GM21786 (cell line): Measurements from ENCODE around the gene ZNF277.

ENCODE experiments used
- ATAC-seq: cut with Tn5 transposase; IDR thresholded peaks from one replicate; pipeline ENCODE4 v1.9.1; 2021; ENCODE audit not compliant: unreplicated experiment

Gene ZNF277, protein sequence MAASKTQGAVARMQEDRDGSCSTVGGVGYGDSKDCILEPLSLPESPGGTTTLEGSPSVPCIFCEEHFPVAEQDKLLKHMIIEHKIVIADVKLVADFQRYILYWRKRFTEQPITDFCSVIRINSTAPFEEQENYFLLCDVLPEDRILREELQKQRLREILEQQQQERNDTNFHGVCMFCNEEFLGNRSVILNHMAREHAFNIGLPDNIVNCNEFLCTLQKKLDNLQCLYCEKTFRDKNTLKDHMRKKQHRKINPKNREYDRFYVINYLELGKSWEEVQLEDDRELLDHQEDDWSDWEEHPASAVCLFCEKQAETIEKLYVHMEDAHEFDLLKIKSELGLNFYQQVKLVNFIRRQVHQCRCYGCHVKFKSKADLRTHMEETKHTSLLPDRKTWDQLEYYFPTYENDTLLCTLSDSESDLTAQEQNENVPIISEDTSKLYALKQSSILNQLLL

GRCh38 chr7:112206238-112206990, at the start of gene ZNF277, which contains the start of gene DOCK4:
TSS of gene ZNF277 (plus strand) at chr7:112206695. CDS start at chr7:112206717, 22 bp downstream.
TSS of gene DOCK4 (minus strand) at chr7:112206399. CDS start at chr7:112206138, 261 bp downstream.
- peak; percentile 93 for ATAC-seq

- no peak for ATAC-seq
These were observed 49.4 kb upstream of the ZNF277 start for GRCh38 chr7:112157072-112157471.

DNA sequence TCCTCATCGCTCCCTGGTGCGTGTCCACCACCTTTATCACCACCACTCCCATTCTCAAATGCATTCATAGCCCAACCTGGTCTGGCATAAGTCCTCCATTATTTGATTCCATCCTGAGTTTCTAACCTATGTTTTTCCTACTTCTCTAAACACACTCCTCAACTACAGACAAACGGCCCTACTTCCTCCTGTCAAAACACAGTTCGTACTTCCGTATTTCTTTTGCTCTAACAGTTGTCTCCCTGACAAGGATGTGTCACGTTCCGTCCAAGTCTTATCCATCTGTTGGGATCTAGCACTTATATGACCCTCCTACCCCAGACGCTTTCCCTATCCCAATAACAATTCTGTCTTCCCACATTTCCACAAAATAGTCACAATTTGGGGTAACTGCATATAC, 47.1 kb upstream of the ZNF277 start:
- ATAC-seq, result no peak

- no peak for ATAC-seq
These were observed 46.2 kb upstream of the ZNF277 start for GRCh38 chr7:112160130-112160770.

GRCh38 chr7:112160771-112161150, 45.7 kb upstream of the ZNF277 start:
- no peak for ATAC-seq

- ATAC-seq, result no peak
These were observed 45.0 kb upstream of the ZNF277 start for GRCh38 chr7:112161253-112162141.

DNA sequence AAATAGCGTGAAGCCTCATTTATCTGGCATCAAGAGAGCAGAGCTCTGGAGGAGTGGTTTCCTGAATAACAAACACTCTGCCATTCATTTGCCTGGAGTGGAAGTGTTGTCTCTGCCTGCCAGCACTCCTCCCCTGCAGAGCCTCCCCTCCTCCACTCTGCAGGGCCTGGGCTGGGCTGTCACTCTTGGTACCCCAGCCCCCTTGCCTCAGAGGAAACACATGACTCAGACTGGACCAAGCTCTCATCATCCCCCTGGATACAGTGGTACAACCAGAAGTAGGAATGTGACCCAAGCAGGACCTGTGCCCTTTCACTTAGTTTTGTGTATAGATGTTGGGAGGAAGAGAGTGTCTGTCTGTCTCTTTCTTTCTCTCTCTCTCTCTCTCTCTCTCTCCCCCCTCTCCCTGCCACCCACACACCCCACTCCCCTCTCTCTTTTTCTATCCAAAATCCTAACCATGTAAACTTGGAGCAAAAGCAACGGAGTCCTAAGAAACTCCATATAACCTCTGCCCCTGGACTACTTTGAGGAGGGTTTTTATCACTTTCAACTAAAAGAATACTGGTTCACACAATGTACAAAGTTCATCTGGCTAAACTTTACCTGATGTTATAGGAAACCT, 44.2 kb upstream of the ZNF277 start:
- no peak for ATAC-seq

- no peak for ATAC-seq
These were observed 43.5 kb upstream of the ZNF277 start for GRCh38 chr7:112162784-112163506.

DNA sequence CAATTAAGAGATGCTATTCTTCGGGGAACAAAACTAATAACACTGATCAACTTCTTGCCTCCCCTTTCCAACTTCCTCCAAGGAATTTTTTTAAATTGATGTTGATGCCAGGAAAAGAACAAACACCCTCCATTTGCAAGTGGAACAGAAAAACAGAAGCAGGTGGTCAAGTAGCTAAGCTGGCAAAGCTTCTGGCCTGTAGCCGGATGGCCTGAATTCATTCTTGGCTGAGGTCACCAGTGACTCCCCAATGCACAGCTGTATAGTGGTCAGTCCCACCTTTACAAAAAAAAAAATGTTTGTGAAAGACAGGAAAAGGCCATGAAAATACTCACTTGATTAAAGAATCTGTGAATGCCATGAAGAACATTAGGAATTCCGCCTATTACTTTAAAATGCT, 39.3 kb upstream of the ZNF277 start:
- ATAC-seq, result no peak

DNA sequence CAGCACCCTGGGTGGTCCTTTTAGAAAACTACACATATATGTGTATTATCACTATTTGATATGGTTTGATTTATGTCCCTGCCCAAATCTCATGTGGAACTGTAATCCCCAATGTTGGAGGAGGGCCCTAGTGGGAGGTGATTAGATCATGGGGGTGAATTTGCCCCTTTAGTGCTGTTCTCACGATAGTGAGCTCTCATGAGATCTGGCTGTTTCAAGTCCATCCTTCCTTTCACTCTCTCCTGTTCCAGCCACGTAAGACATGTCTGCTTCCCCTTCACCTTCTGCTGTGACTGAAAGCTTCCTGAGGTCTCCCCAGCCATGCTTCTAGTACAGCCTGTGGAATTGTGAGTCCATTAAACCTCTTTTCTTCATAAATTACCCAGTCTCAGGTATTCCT, 37.6 kb upstream of the ZNF277 start:
- no peak for ATAC-seq

DNA sequence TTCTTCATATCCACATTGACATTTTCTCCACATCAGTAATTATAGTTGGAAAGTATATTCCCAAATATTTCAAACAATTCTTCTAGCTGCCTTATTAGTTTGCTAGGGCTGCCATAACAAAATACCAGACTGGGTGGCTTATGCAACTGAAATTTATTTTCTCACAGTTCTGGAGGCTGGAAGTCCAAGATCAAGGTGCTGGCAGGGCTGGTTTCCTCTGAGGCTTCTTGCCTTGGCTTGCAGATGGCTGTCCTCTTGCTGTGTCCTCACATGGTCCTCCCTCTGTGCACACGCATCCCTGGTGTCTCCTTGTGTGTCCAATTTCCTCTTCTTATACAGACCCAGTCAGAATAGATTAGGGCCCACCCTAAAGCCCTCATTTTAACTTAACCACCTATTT, 34.8 kb upstream of the ZNF277 start:
- ATAC-seq, result no peak

DNA sequence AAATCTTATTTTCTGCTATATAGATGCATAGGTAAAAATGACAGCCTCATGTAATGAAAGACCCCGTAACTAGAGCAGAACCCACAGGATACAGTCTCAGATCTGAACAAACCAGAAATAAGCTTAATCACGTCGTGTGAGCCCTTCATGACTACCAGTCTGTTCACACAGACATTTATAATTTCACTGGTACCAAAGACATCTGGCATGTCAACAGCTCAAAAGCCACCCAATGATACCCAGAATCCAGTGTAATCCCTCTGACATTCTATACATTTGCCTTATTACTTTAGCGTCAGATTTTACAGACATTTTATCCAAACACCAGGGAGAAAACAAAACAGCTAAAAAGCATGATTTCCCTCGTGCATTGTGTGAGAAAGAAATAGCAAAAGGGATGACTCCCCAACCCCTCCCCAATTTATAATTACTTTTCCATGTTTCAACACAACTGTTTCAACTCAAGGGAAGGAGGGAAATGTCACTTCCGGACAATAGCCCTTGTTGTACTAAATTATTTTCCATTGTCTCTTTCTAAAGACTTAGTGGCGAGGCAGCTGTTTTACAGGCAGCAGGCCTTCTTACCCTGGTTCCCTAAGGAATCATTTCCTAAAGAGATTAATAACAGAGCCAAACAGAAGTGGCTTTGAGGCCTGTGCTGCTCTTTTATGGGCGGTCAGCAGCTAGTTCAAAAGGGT, 33.5 kb upstream of the ZNF277 start:
- ATAC-seq, result no peak

DNA sequence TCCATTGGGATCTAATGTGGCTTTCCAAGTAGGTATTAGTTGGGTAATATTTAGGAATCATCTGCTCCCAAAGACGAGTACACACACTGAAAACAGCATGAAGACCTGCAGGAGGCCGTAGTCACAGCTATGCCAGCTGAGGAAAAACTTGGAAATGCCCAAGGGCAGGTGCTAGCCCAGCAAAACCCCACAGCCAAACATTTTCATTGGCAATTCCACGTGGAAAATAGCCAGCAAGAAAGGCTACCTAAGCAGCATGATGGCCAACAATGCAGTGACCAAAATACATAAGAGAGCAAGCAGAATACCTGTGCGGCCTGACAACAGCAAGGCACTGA, 33.0 kb upstream of the ZNF277 start:
- no peak for ATAC-seq

DNA sequence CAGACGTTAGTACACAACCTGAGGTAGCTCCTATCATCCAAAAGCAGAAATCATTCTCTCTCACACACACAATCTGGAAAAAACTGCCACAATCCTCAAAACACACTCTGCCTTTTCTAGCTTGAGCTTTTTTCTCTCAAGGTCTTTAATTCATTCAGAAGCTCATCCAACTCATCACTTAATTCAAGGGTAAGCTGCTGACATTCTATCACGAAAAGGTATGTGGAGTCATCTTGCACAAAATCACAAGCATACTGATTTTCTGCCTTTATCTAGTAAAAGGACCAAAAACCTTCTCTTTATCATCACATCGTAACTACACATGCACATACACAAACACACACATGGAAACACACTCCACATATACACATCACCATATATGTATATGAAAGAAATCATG, 32.3 kb upstream of the ZNF277 start:
- ATAC-seq, result no peak

- no peak for ATAC-seq
These were observed 30.3 kb upstream of the ZNF277 start for GRCh38 chr7:112176241-112176640.

DNA sequence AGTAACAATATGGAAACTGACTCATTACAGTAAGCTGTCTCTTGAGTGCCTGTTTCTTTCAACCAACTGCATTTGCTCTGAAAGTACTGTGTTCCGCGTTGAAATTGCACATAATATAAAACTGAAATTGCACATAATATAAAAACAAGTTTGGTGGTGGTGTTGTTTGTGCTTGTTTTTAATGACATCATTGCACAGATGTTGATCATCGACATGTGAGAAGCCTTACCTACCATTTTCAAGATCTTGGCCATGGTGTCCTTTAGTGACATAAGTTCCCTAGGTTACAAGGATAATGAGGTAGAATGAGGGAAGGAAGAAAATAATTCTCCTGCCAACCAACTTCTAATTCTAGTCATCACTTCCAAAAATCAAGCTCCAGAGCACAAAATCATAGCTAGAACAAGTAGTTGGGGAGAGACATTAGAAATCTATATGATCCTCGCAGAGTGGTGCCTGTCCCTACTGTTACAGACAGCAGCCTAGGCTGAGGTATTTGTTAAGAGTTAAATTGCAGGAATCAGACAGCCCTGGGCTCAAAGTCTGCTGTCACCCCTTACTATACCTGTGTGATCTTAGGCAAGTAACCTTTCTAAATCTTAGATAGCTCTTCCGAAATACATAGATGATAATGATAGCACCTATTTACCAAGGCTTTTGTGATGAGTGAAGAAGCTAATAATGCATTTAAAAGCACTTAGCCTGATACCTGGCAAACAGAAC, 29.6 kb upstream of the ZNF277 start:
- no peak for ATAC-seq

- no peak for ATAC-seq
These were observed 26.3 kb upstream of the ZNF277 start for GRCh38 chr7:112180223-112180622.

GRCh38 chr7:112182749-112183148, 23.7 kb upstream of the ZNF277 start:
- no peak for ATAC-seq
